ENCODE data around the gene MRPL18.
"Not testable (repeated sequence)": the region's sequence is repeated elsewhere in the genome, so short reads cannot be mapped to it uniquely, and the experiment has no call there.

Gene MRPL18

GRCh38 chr6:159817951-159818739, 27.9 kb downstream of the MRPL18 start:
- no peak for DNase-seq

- DNase-seq = no peak
Measured at GRCh38 chr6:159819098-159819497, 28.8 kb downstream of the MRPL18 start.

- peak; percentile 11 for DNase-seq
Measured at GRCh38 chr6:159819932-159820640, 29.8 kb downstream of the MRPL18 start.

- no peak for DNase-seq
Measured at GRCh38 chr6:159821122-159821521, 30.9 kb downstream of the MRPL18 start.

DNA sequence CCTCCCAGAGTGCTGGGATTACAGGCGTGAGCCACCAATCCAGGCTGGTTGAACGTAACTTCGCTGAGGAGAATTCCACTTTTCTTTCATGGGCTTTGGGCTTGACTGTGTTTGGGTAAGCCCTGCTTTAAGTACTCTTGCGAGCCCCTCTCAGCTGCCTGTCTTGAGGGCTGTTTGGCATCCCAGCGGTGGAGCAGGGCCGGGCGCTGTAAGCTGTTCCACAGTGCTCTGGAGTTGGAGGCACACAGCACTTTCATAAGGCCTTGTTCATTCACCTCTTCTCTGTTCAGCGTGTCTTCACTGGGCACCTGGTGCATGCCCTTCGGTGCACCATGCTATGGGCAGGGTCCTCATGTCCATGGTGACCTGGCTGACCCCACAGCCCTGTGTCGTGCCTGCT, 31.5 kb downstream of the MRPL18 start:
- no peak for DNase-seq

DNA sequence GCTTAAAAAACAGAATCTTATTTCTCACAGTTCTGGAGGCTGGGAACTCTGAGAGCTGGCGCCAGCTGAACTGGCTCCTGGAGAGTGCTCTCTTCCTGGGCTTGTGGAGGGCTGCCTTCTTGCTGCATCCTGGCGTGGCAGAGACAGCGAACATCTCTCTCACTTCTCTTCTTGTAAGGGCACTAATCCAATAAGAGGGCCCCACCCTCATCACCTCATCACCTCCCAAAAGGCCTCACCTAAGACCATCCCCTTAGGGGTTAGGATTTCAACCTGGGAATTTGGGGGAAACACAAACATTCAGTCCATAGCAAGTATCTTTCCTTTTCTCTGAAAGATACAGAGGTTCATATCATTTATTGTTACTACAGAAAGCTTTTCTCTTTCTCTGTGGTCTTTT, 33.7 kb downstream of the MRPL18 start:
- DNase-seq = no peak

- DNase-seq = not testable (repeated sequence)
Measured at GRCh38 chr6:159824690-159825089, 34.4 kb downstream of the MRPL18 start.

GRCh38 chr6:159826004-159826403, 35.7 kb downstream of the MRPL18 start:
- no peak for DNase-seq

DNA sequence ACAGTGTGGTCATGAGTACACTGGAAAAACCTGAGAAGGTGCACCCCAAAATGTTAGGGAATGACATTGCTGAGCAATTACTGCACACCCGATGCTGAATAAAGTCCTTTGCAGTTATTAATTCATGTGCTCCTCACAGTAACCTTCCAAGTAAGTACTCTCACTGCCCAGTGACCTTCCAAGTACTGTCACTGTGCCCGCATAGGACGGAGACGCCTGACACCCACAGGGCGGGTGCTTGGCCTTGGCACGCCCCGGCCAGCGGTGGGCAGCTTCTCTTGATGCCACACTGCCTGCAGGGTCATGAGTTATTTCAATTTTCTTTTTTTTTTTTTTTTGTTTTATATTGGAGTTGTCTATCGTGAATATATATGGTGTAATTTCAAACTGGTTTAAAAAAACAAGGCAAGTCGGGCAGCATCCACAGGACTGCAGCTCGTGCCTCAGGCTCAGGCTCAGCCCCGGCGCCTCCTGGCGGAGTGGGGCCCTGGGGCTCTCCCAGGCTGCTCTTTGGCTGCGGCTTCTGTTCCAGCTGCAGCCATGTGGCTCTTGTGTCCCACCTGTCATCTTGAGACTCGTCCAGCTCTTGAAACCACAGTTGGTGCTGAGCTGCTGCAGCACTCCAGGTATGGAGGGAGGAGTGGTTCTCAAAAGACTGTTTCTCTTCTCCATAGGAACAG, 36.8 kb downstream of the MRPL18 start:
- DNase-seq = no peak

GRCh38 chr6:159828074-159828473, 37.8 kb downstream of the MRPL18 start:
- no peak for DNase-seq

- DNase-seq = no peak
Measured at GRCh38 chr6:159829526-159829925, 39.3 kb downstream of the MRPL18 start.

GRCh38 chr6:159830501-159831372, 40.5 kb downstream of the MRPL18 start:
- no peak for DNase-seq

GRCh38 chr6:159831373-159831679, 41.1 kb downstream of the MRPL18 start:
- DNase-seq = no peak

DNA sequence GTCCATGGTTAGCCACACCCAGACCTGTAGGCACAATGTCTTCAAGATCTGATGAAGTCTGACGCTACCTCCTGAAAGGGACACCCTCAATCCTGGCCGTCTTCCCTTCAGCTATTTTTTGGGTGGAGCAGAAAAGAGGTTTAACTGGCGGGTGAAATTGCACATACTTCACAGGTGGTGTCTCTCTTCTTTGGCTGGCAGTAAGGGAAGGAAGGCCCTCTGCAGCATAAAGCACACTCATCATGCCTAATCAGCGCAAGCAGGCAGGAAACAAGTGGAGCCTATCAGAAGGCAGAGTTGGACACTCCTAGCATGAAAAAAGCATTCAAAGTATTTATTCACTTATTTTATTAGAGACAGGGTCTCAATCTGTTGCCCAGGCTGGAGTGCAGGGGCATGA, 42.7 kb downstream of the MRPL18 start:
- DNase-seq = no peak

DNA sequence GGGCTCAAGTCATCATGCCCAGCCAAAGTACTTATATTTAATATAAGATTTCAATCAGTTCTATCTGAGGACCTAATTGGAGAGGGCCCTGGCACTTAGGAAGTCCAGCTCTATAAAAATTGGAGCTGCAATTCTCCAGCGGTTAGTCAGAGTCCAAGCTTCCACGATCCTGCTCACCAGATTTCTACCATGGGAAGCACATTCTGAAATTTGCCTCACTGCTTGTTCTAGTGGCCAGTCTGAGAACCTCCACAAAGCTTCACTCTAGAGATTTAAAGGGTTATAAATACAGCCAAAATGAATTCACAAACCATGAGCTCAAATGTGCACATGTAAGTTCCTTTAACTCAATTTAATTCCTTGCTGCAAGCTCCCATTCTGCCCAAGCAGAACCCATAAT, 43.3 kb downstream of the MRPL18 start:
- DNase-seq = no peak

DNA sequence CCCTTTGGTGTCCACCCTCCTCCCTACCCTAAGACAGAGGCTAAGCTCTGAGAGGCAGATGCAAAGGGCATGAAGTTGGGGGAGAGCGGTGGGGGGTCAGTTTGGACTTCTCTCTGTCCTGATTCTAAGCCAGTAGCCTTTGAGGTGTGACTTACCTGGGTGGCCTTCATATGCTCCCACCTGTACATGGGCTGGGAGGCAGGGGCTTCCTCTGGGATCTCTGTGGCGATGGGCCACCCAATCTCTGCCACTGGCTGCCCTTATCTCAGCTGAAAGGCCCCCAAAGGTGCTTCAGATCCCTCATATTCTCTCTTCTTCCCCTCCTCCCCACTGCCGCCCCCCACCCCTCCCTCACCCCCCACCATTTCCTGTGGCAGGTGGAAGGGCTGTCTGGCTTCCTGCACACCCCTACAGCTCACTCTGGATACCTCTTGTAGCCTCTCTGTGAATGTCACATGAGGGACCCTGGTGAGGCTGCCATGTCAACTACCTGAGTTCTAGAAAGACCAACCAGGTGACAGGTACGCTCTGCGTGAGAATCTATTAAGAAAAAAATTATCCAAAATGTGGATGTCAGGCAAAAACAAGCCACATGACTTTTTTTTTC, 43.8 kb downstream of the MRPL18 start:
- DNase-seq = no peak

GRCh38 chr6:159836718-159837490, 46.6 kb downstream of the MRPL18 start:
- DNase-seq = no peak

GRCh38 chr6:159837511-159837910, 47.2 kb downstream of the MRPL18 start:
- DNase-seq = no peak

GRCh38 chr6:159838020-159838744, 47.9 kb downstream of the MRPL18 start:
- DNase-seq = no peak

GRCh38 chr6:159842035-159842434, 51.8 kb downstream of the MRPL18 start:
- DNase-seq = no peak

Measured in effector CD4-positive, alpha-beta T cell (primary cell).